Measurements from ENCODE around the gene NPIPA8.
"Not testable (repeated sequence)": the region's sequence is repeated elsewhere in the genome, so short reads cannot be mapped to it uniquely, and the experiment has no call there.

Gene NPIPA8

DNA sequence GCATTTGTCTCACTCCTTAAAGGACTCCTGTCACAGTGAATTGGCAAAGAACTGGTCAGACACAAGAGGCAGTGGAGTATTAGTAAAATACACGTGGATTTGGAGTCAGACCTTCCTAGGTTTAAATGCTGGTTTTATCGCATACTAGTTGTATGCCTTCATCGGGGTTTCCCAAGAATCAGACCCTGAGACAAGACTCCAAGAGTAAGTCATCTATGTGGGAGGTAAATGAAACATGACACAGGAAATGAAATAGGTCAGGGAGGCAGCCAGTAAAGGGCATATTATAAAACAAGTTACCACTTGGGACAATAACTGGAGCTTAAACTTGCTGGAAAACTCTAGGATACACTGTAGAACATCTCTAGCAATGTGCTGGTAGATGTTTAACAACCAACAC, 59.8 kb downstream of the NPIPA8 start:
- DNase-seq (ENCODE audit: low read depth): not testable (repeated sequence)

DNA sequence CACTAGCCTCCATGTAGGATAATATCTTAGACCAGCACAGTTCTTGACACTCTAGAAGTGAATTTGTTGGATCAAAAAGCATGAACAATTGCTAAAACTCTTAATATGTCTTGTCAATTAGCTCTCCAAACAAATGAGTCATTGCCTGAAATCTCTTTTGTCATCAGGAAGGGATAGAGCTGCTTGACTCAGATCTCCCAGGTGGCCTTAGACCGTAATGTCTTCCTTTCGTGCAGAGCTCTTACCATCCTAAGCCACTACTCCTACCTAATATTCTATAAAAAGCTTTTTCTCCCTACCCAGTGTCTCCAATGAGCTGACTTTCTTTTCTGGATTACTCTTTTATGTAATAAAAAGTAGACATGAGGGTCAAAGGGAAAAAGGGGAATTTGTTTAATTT, 66.4 kb downstream of the NPIPA8 start:
- DNase-seq (ENCODE audit: low read depth): not testable (repeated sequence)
